HepG2 (cell line): ENCODE data around the gene RBBP8NL. TPM values are rescaled to one million over a fixed set of nuclear protein-coding genes. Genes with fewer than 3 reads are reported as not detected.

Experiments used
- DNMT1 ChIP-seq: sonication (generic); formaldehyde crosslinking; IDR thresholded peaks from 2 replicates; pipeline ENCODE4 v1.5.1; 2020; ENCODE audit warnings: mild to moderate bottlenecking, missing genetic modification reagents
- FOXJ3 ChIP-seq: sonication (generic); formaldehyde crosslinking; IDR thresholded peaks from 2 replicates; pipeline ENCODE4 v1.4.0; 2020; ENCODE audit warnings: missing genetic modification reagents, mild to moderate bottlenecking, borderline replicate concordance
- KLF16 ChIP-seq, 2 experiments: sonication (generic) in 1 of 2; formaldehyde crosslinking in 1 of 2; IDR thresholded peaks; 2 replicates each; pipeline versions ENCODE4 v1.6.1 to v1.8.0; 2016 to 2023; ENCODE audit warnings: missing genetic modification reagents in 2 of 2, missing compliant biosample characterization in 1 of 2
- LCORL ChIP-seq, 2 experiments: fragments of 450-650 bp in 1 of 2; sonication (generic) in 1 of 2; formaldehyde crosslinking in 1 of 2; IDR thresholded peaks; 2 replicates each; pipeline versions ENCODE4 v1.5.0 to v1.6.1; 2017 to 2020; ENCODE audit warnings: antibody characterized with exemption in 1 of 2, missing genetic modification reagents in 1 of 2
- MAF1 ChIP-seq: sonication (generic); formaldehyde crosslinking; IDR thresholded peaks from 2 replicates; pipeline ENCODE4 v1.5.0; 2020; ENCODE audit warnings: missing genetic modification reagents, borderline replicate concordance
- NFIB ChIP-seq: sonication (generic); formaldehyde crosslinking; IDR thresholded peaks from 2 replicates; pipeline ENCODE4 v1.9.0; 2021; ENCODE audit warnings: missing genetic modification reagents, mild to moderate bottlenecking, borderline replicate concordance
- RARA ChIP-seq: IDR thresholded peaks from 2 replicates; pipeline ENCODE4 v1.6.1; 2016; ENCODE audit warnings: missing genetic modification reagents, missing compliant biosample characterization
- TGIF2 ChIP-seq: IDR thresholded peaks from 2 replicates; pipeline ENCODE4 v1.6.1; 2016; ENCODE audit warnings: control low read depth, missing compliant biosample characterization
- ZFP1 ChIP-seq: IDR thresholded peaks from 2 replicates; pipeline ENCODE4 v1.6.1; 2016
- ZNF101 ChIP-seq: sonication (generic); formaldehyde crosslinking; IDR thresholded peaks from 2 replicates; pipeline ENCODE4 v1.4.0; 2020; ENCODE audit warnings: mild to moderate bottlenecking, low read depth, missing genetic modification reagents, borderline replicate concordance
- ZNF205 ChIP-seq: IDR thresholded peaks from 2 replicates; pipeline ENCODE4 v1.6.1; 2018; ENCODE audit warnings: missing biosample characterization, missing genetic modification reagents
- ZNF605 ChIP-seq: sonication (generic); formaldehyde crosslinking; IDR thresholded peaks from 2 replicates; pipeline ENCODE4 v1.8.0; 2022; ENCODE audit warnings: mild to moderate bottlenecking, missing genetic modification reagents
- polyA plus RNA-seq, 8 experiments: library from polyadenylated mRNA; depleted of rRNA in 3 of 8; stranded (reverse) in 7 of 8; unstranded in 1 of 8; fragments of >200 nt; fragmentation: Illumina TruSeq in 4 of 8; extraction: Trizol in 4 of 8; gene quantifications; 2 replicates each; pipeline versions ENCODE4 v1.2.1 to v1.2.3, GENCODE V29; 2011 to 2016; ENCODE audit warnings: low read depth in 4 of 8, missing spikeins in 1 of 8, mixed read lengths in 1 of 8; ENCODE audit not compliant: insufficient read depth in 1 of 8
- total RNA-seq, 5 experiments: library from RNA; depleted of rRNA; stranded (reverse); fragments of >200 nt; fragmentation: Illumina TruSeq; extraction: Trizol; gene quantifications; 2 replicates each; pipeline ENCODE4 v1.2.3, GENCODE V29; 2016; ENCODE audit warnings: low read depth in 1 of 5
- TF ChIP-seq, protein P1 (sequence below): sonication (generic); formaldehyde crosslinking; conservative IDR thresholded peaks from 2 replicates; pipeline ENCODE4 v1.4.0; 2020; ENCODE audit warnings: missing genetic modification reagents
- TF ChIP-seq, protein P2 (sequence below): sonication (generic); formaldehyde crosslinking; IDR thresholded peaks from 2 replicates; pipeline ENCODE4 v1.4.0; 2020; ENCODE audit warnings: missing genetic modification reagents, borderline replicate concordance
- TF ChIP-seq, protein P3 (sequence below), 2 experiments: sonication (generic) in 1 of 2; formaldehyde crosslinking in 1 of 2; IDR thresholded peaks; 2 replicates each; pipeline versions ENCODE4 v1.4.0 to v1.6.1; 2016 to 2020; ENCODE audit warnings: borderline replicate concordance in 1 of 2, low read depth in 1 of 2, mild to moderate bottlenecking in 1 of 2, missing genetic modification reagents in 1 of 2
- TF ChIP-seq, protein P4 (sequence below): IDR thresholded peaks from 2 replicates; pipeline ENCODE4 v1.6.1; 2016; ENCODE audit warnings: low read depth, borderline replicate concordance
- TF ChIP-seq, protein P5 (sequence below): sonication (generic); formaldehyde crosslinking; conservative IDR thresholded peaks from 2 replicates; pipeline ENCODE4 v1.8.1; 2023; ENCODE audit warnings: missing genetic modification reagents

Gene RBBP8NL
- total and polyA plus RNA-seq, 2 of the 13 experiments (the other 11 are each of a cell fraction or from before 2014, with no cell fraction given): 0.69 to 0.86 TPM

DNA sequence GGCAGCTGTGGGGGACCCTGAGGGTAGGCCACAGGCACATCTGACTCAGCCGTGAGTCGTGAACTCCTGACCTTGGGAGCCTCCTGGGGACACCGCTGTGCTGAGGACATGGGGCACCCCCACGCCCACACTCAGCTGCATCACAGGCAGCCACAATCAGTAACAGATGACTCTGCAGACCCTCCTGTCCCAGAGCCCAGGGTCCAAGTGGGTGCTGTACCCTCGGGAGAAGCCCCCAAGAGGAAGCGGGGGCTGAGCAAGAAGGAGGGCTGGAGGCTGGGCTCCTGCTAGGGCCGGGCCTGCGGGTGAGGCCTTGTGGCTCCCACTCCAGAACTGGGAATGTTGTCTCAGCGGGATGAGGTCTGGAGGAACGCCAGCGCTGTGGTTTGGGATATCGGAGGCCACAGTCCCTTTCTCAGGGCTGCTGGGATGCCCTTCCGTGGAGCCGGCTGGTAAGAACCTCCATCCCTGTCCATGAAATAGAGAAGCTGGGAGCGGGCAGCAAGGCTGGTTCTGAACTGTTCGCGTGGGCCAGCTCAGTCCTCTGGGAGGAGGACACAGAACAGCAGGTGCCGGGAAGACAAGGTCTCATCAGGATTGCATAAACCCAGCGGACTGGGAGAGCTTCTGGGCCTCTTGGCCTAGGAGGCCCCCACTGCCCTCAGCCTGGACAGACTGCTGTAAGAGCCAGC, 57.1 kb downstream of the RBBP8NL start (continued):
- TF ChIP-seq, protein P1, sequence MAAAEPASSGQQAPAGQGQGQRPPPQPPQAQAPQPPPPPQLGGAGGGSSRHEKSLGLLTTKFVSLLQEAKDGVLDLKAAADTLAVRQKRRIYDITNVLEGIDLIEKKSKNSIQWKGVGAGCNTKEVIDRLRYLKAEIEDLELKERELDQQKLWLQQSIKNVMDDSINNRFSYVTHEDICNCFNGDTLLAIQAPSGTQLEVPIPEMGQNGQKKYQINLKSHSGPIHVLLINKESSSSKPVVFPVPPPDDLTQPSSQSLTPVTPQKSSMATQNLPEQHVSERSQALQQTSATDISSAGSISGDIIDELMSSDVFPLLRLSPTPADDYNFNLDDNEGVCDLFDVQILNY (CRISPR knock-in tag): no peak
- TF ChIP-seq, protein P2, sequence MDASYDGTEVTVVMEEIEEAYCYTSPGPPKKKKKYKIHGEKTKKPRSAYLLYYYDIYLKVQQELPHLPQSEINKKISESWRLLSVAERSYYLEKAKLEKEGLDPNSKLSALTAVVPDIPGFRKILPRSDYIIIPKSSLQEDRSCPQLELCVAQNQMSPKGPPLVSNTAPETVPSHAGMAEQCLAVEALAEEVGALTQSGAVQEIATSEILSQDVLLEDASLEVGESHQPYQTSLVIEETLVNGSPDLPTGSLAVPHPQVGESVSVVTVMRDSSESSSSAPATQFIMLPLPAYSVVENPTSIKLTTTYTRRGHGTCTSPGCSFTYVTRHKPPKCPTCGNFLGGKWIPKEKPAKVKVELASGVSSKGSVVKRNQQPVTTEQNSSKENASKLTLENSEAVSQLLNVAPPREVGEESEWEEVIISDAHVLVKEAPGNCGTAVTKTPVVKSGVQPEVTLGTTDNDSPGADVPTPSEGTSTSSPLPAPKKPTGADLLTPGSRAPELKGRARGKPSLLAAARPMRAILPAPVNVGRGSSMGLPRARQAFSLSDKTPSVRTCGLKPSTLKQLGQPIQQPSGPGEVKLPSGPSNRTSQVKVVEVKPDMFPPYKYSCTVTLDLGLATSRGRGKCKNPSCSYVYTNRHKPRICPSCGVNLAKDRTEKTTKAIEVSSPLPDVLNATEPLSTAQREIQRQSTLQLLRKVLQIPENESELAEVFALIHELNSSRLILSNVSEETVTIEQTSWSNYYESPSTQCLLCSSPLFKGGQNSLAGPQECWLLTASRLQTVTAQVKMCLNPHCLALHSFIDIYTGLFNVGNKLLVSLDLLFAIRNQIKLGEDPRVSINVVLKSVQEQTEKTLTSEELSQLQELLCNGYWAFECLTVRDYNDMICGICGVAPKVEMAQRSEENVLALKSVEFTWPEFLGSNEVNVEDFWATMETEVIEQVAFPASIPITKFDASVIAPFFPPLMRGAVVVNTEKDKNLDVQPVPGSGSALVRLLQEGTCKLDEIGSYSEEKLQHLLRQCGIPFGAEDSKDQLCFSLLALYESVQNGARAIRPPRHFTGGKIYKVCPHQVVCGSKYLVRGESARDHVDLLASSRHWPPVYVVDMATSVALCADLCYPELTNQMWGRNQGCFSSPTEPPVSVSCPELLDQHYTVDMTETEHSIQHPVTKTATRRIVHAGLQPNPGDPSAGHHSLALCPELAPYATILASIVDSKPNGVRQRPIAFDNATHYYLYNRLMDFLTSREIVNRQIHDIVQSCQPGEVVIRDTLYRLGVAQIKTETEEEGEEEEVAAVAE (CRISPR knock-in tag): no peak
- TF ChIP-seq, protein P3, sequence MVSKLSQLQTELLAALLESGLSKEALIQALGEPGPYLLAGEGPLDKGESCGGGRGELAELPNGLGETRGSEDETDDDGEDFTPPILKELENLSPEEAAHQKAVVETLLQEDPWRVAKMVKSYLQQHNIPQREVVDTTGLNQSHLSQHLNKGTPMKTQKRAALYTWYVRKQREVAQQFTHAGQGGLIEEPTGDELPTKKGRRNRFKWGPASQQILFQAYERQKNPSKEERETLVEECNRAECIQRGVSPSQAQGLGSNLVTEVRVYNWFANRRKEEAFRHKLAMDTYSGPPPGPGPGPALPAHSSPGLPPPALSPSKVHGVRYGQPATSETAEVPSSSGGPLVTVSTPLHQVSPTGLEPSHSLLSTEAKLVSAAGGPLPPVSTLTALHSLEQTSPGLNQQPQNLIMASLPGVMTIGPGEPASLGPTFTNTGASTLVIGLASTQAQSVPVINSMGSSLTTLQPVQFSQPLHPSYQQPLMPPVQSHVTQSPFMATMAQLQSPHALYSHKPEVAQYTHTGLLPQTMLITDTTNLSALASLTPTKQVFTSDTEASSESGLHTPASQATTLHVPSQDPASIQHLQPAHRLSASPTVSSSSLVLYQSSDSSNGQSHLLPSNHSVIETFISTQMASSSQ (IDR thresholded peaks at IDR 0.05; ENCODE audit: low read depth): no peak
- TF ChIP-seq, protein P3 (CRISPR knock-in tag; IDR thresholded peaks at IDR 0.05; ENCODE audit: borderline replicate concordance): peak; percentile 12; the same call in 1 of the 2 replicates
- TF ChIP-seq LCORL (IDR thresholded peaks at IDR 0.05) (no peak), LCORL (CRISPR knock-in tag; IDR thresholded peaks at IDR 0.05) (peak; percentile 90), MAF1 (CRISPR knock-in tag) (no peak), NFIB (CRISPR knock-in tag) (no peak), FOXJ3 (CRISPR knock-in tag) (no peak), KLF16 (CRISPR knock-in tag; IDR thresholded peaks at IDR 0.05) (0 out of 4 replicates have a peak, but pooled peaks of 1 of the 2 experiments have one; percentile 25), DNMT1 (CRISPR knock-in tag) (peak; percentile 38; the same call in 1 of the 2 replicates), ZNF101 (CRISPR knock-in tag) (peak; percentile 32; the same call in 1 of the 2 replicates), ZNF205 (no peak), ZFP1 (CRISPR knock-in tag) (no peak), TGIF2 (CRISPR knock-in tag) (peak; percentile 53; the same call in 1 of the 2 replicates), RARA (CRISPR knock-in tag) (peak; percentile 90), ZNF605 (no peak)
- TF ChIP-seq, protein P4, sequence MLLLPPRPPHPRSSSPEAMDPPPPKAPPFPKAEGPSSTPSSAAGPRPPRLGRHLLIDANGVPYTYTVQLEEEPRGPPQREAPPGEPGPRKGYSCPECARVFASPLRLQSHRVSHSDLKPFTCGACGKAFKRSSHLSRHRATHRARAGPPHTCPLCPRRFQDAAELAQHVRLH (CRISPR knock-in tag): no peak
- TF ChIP-seq, protein P5, sequence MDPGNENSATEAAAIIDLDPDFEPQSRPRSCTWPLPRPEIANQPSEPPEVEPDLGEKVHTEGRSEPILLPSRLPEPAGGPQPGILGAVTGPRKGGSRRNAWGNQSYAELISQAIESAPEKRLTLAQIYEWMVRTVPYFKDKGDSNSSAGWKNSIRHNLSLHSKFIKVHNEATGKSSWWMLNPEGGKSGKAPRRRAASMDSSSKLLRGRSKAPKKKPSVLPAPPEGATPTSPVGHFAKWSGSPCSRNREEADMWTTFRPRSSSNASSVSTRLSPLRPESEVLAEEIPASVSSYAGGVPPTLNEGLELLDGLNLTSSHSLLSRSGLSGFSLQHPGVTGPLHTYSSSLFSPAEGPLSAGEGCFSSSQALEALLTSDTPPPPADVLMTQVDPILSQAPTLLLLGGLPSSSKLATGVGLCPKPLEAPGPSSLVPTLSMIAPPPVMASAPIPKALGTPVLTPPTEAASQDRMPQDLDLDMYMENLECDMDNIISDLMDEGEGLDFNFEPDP: 0 out of 2 replicates have a peak, but pooled peaks have one; percentile 83
